GM19025 (cell line): ENCODE results near the gene LDLRAD2.

Source experiments
- ATAC-seq: cut with Tn5 transposase; IDR thresholded peaks from one replicate; pipeline ENCODE4 v1.9.1; 2021; ENCODE audit warnings: mild to moderate bottlenecking, low read depth, moderate library complexity; ENCODE audit not compliant: unreplicated experiment

Gene LDLRAD2

DNA sequence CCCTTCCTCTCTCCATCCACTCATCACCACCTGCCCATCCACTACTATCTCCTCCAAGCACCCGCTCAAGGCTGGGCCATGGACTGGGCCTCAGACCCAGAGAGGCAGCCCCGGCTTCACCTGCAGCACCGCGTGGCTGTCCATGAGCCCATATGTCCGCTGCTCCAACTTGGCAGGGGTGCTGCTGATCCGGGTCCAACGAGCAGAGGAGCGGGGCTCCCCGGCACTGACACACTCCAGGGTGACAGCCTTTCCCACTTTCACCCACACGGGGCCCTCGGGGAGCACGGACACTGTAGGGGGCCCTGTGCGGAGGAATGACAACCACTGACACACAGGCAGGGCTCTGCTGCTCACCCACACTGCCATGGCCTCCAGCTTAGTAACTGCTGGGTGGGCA lies 28.9 kb downstream of the LDLRAD2 start:
- no peak for ATAC-seq

DNA sequence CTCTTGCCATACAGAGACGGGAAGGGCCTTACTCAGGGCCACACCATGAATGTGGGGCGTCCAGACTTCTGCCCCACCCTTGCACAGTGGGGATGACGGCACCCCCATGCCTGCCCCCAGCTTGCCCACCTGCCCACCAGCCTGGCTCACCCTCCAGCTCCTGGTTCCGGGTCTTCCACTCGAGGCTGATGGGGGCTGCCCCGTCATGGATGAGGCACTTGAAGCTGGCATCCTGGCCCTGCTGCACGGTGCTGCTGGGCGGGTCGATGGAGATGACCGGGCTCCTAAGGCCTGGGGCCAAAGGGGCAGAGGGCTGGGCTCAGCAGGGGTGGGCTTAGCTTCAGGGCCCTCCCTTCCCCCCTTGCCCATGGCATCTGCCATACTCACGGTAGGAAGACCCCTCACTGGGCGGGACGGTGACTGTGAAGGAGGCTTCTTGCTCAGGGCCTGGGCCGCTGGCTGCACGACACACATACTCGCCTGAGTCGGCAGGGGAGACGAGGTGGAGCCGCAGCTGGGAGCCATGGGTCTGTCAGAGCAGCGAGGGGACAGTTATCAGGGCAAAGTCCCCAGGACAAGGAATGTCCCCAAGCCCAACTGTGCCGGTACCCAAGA lies 29.9 kb downstream of the LDLRAD2 start:
- no peak for ATAC-seq

DNA sequence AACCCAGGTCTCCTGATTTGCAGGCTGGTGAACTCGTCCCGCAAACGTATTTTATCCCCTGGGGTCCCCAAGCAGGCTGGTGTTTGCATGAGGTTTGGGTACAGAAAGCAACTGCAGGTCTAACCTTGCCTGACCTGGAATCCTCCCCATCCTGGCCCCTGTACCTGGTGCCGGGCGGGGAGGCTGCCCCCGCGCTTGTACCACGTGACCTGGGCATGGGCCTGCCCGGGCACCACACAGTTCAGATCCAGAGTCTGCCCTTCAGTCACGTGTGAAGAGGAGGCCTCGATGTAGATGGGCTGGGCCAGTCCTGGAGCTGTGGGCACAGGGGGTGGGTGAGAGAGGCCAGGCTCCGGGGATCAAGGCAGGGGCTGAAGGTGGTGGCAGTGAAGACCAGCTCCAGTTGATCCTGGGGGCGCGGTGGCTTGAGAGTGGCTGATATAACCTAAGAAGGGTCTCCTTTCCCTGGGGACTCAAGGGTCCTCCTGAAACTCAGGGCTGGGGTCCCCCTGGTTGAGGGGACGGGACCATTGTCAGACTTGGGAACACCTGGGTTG lies 30.6 kb downstream of the LDLRAD2 start:
- ATAC-seq: no peak

DNA sequence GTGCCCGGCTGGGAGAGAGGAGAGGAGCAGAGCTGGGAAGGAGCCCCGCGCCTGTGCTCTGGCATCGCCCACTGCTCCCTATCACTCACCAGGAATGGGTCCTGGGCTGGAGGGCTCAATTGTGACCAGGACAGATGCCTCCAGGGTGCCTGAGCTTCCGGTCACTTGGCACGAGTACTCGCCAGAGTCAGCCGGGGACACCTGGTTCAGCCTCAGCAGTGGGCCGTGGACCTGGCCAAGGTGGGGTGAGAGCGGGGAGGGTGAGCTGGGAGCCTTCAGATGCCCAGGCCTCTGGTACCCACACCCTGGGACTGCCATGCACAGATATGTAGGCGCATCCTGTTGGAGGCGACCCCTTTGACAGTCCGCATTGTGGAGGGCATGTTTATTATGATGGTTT lies 31.1 kb downstream of the LDLRAD2 start:
- no peak for ATAC-seq

DNA sequence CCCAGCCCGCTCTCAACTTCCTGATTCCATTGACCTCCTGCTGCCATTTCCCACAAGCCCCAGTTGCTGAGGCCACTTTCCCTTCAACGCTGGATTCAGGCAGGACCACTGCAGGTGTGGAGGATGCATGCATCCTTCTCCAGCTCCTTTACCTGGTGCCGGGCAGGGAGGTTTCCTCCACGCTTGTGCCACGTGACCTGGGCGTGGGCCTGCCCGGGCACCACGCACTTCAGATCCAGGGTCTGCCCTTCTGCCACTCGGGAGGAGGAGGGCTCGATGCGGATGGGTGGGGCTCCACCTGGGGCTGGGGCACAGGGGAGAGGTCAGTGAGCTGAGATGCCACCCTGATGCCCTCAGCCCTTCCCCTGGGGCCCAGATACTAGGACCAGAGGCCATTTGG lies 31.9 kb downstream of the LDLRAD2 start:
- no peak for ATAC-seq

DNA sequence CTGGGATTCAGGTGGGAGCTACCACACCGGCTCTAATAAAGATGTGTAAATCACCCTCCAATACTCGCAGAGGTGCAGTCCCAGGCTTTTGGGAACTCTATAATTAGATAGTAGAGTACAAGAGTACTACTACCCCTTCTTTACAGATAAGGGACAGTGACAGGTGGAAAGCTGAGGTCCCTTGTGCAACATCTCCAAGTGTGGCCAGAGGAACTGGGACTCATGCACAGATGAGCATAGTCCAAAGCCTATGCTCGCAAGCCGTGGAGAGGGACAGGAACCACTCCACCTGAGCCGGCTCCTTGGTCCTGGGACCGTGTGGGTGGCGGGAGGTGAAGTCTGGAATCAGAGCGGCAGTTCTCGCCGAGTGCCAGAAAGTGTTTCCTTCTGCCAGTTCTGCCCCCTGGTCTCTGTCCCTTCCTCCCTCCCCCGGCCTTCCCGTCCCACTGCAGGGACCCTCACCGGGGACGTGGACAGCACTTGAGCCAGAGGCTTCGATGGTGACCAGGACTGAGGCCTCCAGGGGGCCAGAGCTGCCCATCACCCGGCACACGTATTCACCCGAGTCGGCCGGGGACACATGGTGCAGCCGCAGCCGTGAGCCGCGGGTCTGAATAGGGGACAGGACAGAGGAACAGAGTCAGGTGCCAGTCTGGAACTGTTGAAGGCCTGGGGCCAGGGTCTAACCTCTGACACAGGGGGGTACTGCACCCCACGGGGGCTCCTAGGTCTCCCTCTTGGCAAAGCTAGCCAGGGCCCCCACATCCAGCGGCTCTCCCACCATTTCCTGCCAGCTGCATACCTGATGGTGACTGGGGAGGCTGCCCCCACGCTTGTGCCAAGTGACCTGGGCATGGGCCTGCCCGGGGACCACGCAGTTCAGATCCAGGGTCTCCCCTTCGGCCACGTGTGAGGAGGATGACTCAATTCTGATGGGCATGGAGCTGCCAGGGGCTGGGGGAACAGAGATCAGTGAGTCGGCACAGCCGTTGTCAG lies 33.9 kb downstream of the LDLRAD2 start:
- no peak for ATAC-seq

DNA sequence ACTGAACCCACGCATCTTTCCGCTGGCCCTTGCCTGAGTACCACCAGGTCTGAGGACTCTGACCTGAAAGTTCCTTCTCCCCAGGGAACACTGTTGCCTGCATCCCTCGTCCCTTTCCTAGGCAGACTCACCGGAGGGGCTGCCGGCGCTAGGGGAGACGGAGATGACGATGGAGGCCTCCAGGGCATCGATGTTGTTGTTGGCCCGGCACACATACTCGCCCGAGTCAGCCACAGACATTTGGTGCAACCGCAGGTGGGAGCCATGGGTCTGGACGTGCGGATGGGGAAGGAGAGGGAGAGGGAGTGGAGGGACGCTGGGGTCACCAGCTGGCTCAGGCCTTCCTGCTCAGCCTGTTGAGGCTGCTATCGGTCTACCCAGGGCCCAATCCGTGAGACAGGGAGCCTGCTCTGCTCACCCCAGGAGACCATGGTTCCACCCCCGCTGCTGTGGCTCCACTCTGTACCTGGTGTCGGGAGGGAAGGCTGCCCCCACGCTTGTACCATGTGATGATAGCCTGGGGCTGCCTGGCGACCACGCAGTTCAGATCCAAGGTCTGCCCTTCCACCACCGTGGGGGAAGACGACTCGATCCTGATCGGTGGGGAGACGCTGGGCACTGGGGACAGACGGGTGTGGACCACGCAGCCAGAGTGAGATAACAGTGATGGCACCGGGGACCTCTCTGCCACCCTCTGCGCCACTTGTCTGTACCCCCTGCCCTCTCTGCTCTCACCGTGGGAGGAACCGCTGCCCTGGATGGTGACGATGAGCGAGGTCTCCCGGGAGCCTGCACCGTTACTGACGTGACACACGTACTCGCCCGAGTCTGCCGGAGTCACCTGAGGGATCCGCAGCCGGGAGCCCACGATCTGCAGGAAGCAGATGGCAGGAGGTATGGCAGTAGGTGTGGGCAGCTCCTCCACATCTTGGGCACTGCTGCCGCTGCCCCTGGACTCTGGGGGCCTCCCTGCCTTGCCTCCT lies 35.4 kb downstream of the LDLRAD2 start:
- ATAC-seq: no peak

DNA sequence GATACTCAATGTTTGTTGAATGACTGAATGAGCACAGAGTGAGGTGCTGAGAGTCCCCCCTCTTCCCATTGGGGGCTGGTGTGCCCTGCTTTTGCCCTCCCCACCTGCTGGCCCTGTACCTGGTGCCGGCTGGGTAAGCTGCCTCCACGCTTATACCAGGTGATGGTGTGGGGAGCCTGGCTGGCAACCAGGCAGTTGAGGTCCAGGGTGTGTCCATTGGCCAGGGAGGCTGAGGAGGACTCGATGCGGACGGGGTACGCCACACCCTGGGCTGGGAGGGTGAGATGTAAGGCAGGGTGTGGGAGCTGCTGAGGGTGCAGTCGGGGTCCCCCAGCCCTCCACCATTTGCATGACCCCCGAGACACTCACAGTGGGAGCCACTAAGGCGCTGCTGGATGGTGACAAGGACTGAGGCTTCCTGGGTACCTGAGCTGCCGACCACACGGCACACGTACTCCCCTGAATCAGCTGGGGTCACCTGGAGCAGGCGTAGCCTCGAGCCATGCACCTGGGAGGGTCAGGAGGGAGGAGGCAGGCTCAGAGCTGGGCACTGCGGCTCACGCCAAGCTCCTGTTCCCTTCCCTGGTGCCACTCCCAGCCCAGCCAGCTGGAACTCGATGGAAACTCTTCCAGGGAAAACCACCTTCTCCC lies 36.6 kb downstream of the LDLRAD2 start:
- ATAC-seq: no peak

DNA sequence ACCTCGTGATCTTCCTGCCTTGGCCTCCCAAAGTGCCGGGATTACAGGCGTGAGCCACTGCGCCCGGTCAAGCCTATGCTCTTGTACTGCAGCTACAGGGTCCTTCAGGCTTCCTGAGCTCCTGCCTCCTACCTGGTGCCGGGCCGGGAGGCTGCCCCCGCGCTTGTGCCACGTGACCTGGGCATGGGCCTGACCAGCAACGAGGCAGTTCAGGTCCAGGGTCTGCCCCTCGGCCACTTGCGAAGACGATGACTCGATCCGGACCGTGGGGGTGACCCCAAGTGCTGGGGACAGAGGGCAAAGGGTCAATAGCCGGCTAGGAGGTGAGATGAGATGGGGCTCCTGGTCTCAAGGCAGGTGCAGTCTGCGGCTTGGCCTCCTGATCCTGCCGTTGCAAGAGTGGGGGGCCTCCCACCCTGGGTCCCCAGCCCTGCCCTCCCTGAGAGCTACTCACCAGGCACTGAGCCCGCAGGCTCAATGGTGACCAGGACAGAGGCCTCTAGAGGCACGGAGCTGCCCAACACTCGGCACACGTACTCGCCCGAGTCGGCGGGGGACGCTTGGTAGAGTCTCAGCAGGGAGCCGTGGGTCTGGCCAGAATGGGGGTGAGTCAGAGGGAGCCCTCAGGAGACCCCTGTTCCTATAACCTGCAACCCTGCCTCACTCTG lies 38.0 kb downstream of the LDLRAD2 start:
- ATAC-seq: no peak

DNA sequence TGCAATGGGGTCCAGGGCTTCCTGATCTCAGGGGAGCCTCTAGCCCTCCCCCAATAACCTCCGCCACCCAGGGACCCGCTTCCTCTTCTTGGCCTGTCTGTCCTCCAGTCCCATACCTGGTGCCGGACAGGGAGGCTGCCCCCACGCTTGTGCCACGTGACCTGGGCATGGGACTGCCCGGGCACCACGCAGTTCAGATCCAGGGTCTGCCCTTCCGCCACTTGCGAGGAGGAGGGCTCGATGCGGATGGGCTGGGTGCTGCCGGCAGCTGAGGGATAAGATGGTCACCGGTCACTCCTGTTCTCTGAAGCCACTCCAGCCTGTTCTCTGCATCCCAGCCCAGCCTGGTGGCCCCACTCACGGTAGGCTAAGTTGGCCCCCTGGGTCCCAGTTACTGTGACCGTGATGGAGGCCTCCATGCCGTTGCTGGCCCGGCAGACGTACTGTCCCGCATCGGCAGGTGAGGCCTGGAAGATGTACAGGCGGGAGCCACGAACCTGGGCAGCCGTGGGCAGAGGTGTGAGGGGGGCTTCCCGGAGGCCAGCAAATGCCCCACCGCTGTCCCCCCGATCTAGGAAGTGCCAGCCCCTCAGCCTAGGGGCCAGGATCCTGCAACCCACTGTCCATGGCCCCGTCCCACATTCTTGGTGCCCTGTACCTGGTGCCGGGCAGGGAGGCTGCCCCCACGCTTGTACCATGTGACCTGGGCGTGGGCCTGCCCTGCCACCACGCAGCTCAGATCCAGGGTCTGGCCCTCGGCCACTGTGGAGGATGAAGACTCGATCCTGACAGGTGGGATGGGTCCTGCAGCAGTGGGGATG lies 39.6 kb downstream of the LDLRAD2 start:
- no peak for ATAC-seq

DNA sequence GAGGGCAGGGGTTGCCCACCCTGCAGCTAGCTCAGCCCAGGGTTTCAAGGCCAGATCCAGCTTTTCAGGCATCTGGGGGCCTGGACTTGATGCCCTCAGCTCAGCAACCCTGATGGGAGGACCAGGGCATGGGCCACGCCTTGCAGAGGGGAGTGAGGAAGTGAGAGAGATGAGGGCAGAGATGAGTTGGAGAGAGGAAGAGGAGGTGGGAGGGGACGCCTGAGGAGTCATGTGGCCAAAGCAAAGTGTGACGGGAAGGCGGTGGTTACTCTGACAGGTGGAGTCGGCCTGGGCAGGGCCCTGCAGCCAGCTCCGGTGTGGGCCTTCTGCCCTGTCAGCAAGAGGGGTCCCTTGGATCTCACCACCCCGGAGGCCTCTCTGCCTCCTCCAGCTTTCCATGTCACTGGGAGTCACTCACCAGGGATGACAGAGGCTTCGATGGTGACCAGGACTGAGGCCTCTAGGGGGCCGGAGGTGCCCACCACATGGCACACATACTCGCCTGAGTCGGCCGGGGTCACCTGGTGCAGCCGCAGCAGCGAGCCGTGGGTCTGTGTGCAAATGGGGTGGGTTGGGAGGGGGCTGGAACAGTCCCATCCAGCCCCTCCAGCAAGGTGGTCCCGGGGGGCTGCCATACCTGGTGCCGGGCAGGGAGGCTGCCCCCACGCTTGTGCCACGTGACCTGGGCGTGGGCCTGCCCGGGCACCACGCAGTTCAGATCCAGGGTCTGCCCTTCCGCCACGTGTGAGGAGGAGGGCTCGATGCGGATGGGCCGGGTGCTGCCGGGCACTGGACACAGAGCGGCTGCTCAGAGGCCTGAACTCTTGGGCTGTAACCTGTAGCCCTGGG lies 40.4 kb downstream of the LDLRAD2 start:
- no peak for ATAC-seq

DNA sequence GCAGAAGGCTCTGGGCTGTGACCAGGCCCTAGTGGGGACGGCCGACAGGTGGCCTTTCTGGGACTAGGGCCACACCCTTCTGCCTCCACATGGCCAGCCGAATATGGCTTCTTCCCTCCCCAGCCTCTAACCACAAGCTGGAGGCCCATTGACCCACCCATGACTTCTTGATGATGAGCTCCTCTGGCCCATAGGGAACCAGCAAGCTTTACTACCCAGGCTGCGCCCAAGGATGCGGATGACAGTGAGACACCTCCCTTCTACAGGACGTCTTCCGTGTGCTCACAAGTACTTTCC lies 41.0 kb downstream of the LDLRAD2 start:
- no peak for ATAC-seq

DNA sequence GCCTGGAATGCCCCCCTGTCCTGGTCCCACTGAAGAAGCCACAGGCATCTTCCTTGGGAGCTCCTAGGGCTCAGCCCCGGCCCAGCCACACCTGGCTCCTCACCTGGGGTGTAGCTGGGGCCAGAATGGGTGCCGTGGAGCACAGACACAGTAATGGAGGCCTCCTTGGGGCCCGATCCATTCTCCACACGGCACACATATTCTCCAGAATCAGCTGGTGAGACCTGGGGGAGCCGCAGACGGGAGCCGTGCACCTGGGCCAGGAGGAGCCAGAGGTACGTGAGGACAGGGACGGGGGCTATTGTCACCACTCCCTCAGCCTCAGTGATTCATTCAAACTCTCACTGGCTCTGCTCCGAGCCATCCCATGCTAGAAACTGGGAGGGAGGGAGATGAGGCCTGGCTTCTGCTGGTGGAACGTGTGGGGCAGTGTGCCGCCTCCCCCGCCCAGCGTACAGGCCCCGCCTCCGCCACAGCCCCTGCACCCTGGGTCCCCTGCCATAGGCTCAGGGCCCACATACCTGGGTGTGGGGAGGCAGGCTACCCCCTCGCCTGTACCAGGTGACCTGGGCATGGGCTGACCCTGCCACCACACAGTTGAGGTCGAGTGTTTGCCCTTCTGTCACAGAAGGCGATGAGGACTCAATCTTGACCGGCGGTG lies 42.2 kb downstream of the LDLRAD2 start:
- no peak for ATAC-seq

DNA sequence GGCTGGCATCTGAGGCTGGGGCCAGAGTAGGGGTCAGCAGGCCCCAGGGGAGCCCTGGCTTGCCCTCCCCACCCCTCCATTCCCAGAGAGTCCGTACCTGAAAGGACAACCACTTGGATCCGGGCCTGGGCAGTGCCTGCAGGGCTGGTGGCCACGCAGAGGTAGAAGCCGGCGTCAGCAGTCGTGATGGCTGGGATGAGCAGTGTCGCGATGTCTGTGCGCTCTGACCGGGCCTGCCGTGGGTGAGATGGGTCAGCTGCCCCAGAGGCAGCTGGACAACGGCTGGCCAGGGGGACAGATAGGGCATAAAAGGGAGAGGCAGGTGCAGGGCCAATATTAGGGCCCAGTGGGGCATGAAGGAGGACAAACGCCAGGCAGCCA lies 42.7 kb downstream of the LDLRAD2 start:
- no peak for ATAC-seq

DNA sequence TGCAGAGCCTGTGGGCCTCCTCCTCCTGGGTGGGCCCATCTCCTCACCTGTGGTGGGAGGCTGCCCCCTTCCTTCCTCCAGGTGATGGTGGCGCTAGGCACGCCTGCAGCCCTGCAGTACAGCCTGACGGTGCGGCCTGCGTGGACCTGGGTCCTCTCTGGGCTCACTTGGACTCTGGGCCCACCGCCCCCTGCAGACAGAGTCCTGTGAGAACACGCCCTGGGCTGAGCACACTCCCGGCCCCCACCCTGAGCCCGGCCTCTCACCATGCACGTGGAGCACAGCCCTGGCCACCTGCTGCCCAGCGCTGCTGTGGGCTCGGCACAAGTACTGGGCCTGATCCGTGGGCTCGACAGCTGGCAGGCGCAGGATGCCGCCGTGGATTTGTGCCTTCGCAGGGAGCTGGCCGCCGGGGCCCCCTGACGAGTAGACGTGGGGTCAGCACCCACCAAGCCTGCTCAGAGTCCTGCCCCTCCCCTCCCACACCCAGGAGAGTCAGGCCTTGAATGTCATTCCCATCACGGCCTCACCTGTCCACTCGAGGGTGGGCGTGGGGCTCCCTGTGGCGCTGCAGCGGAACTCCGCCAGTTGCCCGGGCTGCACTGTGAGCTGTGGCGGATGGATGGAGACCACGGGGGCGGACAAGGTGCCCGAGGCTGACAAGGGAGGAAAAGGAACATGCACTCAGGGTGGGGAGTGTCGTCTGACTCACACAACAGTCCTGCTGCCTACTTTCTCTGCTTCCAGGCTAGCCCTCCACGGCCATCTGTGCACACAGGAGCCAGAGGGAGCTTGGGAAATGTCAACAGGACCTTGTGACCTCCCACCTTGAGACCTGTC lies 43.4 kb downstream of the LDLRAD2 start:
- ATAC-seq: no peak

DNA sequence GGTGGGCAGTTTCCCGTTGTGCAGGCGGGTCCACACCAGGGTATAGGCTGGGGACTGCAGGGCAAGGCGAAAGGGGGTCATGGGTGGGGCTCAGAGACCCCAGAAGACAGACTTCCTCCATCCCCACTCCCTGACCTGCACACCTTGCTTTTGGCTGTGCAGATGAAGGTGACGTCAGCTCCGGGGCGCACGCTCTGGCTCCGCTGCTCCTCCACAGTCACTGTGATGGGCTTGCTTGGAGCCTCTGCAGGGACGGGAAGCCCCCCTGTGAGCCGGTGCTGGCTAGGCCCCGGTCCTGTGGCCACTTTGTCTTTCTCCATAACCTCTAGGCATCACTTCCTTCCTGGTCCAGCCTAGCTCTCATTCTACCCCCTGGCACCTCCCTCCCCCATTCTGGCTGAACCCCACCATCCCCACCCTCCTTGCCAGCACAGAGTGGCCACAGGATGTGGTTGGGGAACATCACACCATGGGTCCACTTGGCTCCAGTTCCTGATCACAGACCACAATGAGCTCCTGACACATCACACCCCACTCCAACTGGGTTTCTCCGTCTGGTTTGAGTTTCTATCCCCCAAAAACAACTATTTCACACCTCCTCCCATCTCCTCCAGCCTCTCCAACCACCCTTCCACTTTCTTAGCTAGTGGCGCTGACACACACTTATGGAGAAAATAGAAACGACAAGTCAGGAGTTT lies 45.2 kb downstream of the LDLRAD2 start:
- ATAC-seq: no peak
